Activated CD4-positive, alpha-beta T cell treated with anti-CD3 and anti-CD28 coated beads, Interleukin-2, amount 10 ng/mL, durations not matched to agents 24 days and 14 days (primary cell): Measurements from ENCODE around the gene TBC1D20. TPM values are rescaled to one million over a fixed set of nuclear protein-coding genes. Genes with fewer than 3 reads are reported as not detected.
"Not testable (repeated sequence)": the region's sequence is repeated elsewhere in the genome, so short reads cannot be mapped to it uniquely, and the experiment has no call there.

Source experiments
- DNase-seq: peaks from one replicate; pipeline ENCODE4 v3.0.0; 2022
- H3K27ac Mint-ChIP-seq: one replicate; pipeline ENCODE4 v1.8.0; 2022; ENCODE audit warnings: mild to moderate bottlenecking, mixed read lengths
- H3K27me3 Mint-ChIP-seq: one replicate; pipeline ENCODE4 v1.8.0; 2022; ENCODE audit warnings: mixed read lengths
- H3K36me3 Mint-ChIP-seq: one replicate; pipeline ENCODE4 v1.8.0; 2022; ENCODE audit warnings: low read depth, mild to moderate bottlenecking, mixed read lengths
- H3K4me1 Mint-ChIP-seq: one replicate; pipeline ENCODE4 v1.8.0; 2021; ENCODE audit warnings: mixed read lengths
- H3K4me3 Mint-ChIP-seq: one replicate; pipeline ENCODE4 v1.8.0; 2022; ENCODE audit warnings: mild to moderate bottlenecking, moderate library complexity, mixed read lengths
- H3K9me3 Mint-ChIP-seq: one replicate; pipeline ENCODE4 v1.8.0; 2021; ENCODE audit warnings: mixed read lengths
- intact Hi-C: fragments of 100-400 bp; cut with micrococcal nuclease; formaldehyde crosslinking; loops from one replicate; pipeline ENCODE4 v1.15.1; 2023
- total RNA-seq: library from RNA; stranded (reverse); gene quantifications from 2 replicates; pipeline ENCODE4 v1.2.3, GENCODE V29; 2022

The TBC1D20 gene
- total RNA-seq, 1 donor from 2014 or later: 35.4 TPM

DNA sequence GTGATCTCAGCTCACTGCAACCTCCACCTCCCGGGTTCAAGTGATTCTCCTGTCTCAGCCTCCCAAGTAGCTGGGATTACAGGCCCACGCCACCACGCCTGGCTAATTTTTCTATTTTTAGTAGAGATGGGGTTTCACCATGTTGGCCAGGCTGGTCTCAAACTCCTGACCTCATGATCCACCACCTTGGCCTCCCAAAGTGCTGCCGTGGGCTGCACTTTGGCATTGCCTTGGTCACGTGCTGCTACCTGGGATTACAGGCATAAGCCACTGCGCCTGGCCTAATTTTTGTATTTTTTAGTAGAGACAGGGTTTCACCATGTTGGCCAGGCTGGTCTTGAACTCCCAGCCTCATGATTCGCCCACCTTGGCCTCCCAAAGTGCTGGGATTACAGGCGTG is 75.7 kb downstream of the TBC1D20 start:
- H3K9me3 Mint-ChIP-seq, H3K27ac Mint-ChIP-seq, H3K27me3 Mint-ChIP-seq, DNase-seq, H3K4me3 Mint-ChIP-seq, intact Hi-C loops: not testable (repeated sequence)
- Mint-ChIP-seq H3K36me3 (peaks cover 49% of the 10 kb centered on the region), H3K4me1 (peaks cover 26% of the 10 kb centered on the region)

Other genes starting within 250 kb of the TBC1D20 start
- gene DEFB129, start 235.3 kb downstream of the TBC1D20 start, total RNA-seq: not detected in 2 replicates
- not detected in 2 replicates for gene DEFB132, start 204.8 kb downstream of the TBC1D20 start, total RNA-seq
- 5.7 and 6.7 TPM in 2 replicates for gene C20orf96, start 171.8 kb downstream of the TBC1D20 start, total RNA-seq
- gene ZCCHC3, start 165.0 kb downstream of the TBC1D20 start, total RNA-seq: 23.7 and 24.6 TPM in 2 replicates
- gene SOX12, start 137.0 kb downstream of the TBC1D20 start, total RNA-seq: 11.0 and 11.2 TPM in 2 replicates
- gene NRSN2, start 115.4 kb downstream of the TBC1D20 start, total RNA-seq: 5.1 and 7.0 TPM in 2 replicates
- 39.3 and 41.1 TPM in 2 replicates for gene TRIB3, start 81.8 kb downstream of the TBC1D20 start, total RNA-seq
- 128 and 135 TPM in 2 replicates for gene RBCK1, start 54.2 kb downstream of the TBC1D20 start, total RNA-seq
- 179 TPM in 2 replicates for gene CSNK2A1, start 81.3 kb upstream of the TBC1D20 start, total RNA-seq
- gene TCF15, start 147.8 kb upstream of the TBC1D20 start, total RNA-seq: 0.12 TPM in 1 of 2 replicates, not detected in the other
- 24.1 and 25.5 TPM in 2 replicates for gene SRXN1, start 190.7 kb upstream of the TBC1D20 start, total RNA-seq
- not detected in 2 replicates for gene SCRT2, start 213.3 kb upstream of the TBC1D20 start, total RNA-seq